Measurements from ENCODE around the gene KTI12.
A peak's percentile ranks its signal among the peaks of the same experiment; 100 is the strongest.

Gene KTI12

DNA sequence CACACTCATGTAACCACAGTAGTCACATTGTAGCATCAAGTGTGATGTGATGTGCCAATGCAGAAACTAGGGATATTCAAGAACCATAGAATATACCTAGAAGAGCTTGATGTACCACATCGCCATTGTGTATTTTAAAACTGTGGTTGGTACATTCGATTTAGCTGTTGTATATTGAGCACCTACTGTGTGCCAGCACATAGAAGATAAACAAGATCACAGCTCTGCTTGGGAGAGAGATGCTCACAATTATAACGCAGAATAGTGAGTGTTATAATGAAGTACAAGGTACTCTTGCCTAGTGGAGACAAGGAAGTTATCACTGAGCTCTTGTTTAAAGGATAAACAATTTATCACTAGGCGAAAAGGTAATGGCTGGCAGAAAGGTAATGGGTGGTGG, 27.2 kb upstream of the KTI12 start:
- peaks cover 10% of the 10 kb centered on the region for H3K36me3 ChIP-seq (ENCODE audit: control insufficient read depth, insufficient read depth, low read length)
- no peak overlapping the region for H3K4me3 ChIP-seq (replicated peaks; ENCODE audit: low read depth, low read length)
- no peaks in the 10 kb centered on the region for H3K27me3 ChIP-seq (replicated peaks; ENCODE audit: control insufficient read depth, insufficient read depth, low read length)
- no peak for TF ChIP-seq CTCF (IDR thresholded peaks at IDR 0.05; ENCODE audit: insufficient read depth, low read length, poor library complexity, severe bottlenecking)
- DNase-seq (ENCODE audit: extremely low read depth, insufficient read length) = no peak

DNA sequence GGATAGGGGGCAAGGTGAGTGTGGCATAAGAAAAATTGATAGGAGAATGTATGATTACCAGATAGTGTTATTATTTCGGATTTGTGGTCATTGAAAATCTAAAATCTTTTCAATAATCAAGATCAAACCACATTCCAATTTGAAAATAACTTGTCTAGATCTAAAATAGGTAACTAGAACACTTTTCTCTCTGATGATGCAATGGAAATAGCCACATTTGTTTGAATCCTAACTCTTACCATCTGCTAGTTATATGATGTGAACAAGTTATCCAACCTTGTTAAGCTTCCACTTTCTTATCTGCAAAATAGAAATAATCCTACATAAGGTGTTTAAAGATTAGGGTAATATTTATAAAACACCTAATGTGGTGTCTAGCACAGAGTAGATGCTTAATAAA, 26.3 kb upstream of the KTI12 start:
- DNase-seq (ENCODE audit: extremely low read depth, insufficient read length) = no peak
- H3K4me3 ChIP-seq (replicated peaks; ENCODE audit: low read depth, low read length) = no peak overlapping the region
- no peaks in the 10 kb centered on the region for H3K27me3 ChIP-seq (replicated peaks; ENCODE audit: control insufficient read depth, insufficient read depth, low read length)
- no peak for TF ChIP-seq CTCF (IDR thresholded peaks at IDR 0.05; ENCODE audit: insufficient read depth, low read length, poor library complexity, severe bottlenecking)
- H3K36me3 ChIP-seq (ENCODE audit: control insufficient read depth, insufficient read depth, low read length) = peaks cover 9% of the 10 kb centered on the region

DNA sequence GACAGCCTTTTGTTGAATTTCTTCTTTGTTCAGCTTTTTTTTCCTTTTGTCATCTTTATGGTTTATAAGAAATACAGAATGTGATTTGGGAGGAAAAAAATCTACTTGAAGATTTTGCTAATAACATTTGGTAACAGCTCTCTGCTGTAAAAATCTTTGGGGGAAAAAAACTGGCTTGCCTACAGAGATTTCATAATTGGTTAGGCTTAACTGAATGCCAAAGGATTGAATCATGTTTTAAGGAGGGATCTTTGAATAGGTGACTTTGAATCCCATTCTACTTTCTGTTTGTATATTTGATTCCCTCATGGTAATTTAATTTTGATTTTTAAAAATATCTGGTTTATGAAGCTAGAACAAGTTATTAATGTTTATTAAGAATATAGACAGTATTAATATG, 25.7 kb upstream of the KTI12 start:
- no peak for TF ChIP-seq CTCF (IDR thresholded peaks at IDR 0.05; ENCODE audit: insufficient read depth, low read length, poor library complexity, severe bottlenecking)
- H3K27me3 ChIP-seq (replicated peaks; ENCODE audit: control insufficient read depth, insufficient read depth, low read length) = no peaks in the 10 kb centered on the region
- no peak overlapping the region for H3K4me3 ChIP-seq (replicated peaks; ENCODE audit: low read depth, low read length)
- no peak for DNase-seq (ENCODE audit: extremely low read depth, insufficient read length)
- peaks cover 9% of the 10 kb centered on the region for H3K36me3 ChIP-seq (ENCODE audit: control insufficient read depth, insufficient read depth, low read length)

DNA sequence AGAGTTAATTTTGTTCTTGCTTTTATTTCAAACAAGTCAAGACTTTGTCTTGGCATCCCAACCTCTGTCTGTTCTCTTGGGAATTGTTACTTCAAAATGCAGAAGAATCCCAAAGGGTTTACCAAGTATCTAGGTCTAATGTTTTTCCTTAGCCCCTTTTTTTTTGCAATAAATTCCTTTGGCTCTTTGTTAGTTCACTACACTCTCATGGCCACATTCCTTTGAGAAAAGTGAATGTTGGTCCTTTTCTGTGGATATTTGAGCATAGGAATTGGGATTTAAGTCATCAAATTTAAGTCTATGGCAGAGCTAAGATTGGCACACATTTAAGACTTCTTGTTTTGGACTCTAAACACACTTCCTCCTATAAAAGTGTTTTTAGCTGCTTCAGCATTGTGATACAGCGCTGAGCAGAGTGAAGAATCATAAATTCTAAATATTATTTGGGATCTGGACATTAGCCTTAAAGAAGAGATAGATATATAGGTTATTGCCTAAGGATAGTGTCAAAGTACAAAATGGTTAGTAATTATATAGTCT, 24.3 kb upstream of the KTI12 start:
- no peak for TF ChIP-seq CTCF (IDR thresholded peaks at IDR 0.05; ENCODE audit: insufficient read depth, low read length, poor library complexity, severe bottlenecking)
- no peak for DNase-seq (ENCODE audit: extremely low read depth, insufficient read length)
- peaks cover 5% of the 10 kb centered on the region; the same call in 1 of the 2 replicates for H3K36me3 ChIP-seq (ENCODE audit: control insufficient read depth, insufficient read depth, low read length)
- H3K27me3 ChIP-seq (replicated peaks; ENCODE audit: control insufficient read depth, insufficient read depth, low read length) = no peaks in the 10 kb centered on the region
- H3K4me3 ChIP-seq (replicated peaks; ENCODE audit: low read depth, low read length) = no peak overlapping the region

DNA sequence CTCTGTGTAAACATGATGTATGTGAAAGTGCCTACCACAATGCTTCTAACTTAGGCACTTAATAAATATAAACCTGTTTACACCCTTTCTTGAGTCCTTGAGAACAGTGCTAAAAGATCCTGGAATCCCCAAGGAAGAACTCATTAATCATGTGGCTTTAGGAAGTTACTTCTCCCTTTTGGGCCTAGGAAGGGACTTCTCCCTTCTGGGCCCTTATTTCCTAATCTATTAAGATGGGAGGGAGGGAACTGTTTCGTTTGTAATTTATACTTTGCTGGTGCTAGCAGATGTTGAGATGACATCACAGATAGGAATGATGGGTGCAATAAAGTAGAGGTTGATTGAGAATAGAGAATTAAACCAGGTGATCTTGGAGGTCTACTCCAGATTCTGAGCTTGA, 23.6 kb upstream of the KTI12 start:
- no peak for TF ChIP-seq CTCF (IDR thresholded peaks at IDR 0.05; ENCODE audit: insufficient read depth, low read length, poor library complexity, severe bottlenecking)
- DNase-seq (ENCODE audit: extremely low read depth, insufficient read length) = no peak
- H3K27me3 ChIP-seq (replicated peaks; ENCODE audit: control insufficient read depth, insufficient read depth, low read length) = no peaks in the 10 kb centered on the region
- peak overlapping the region; percentile 81 for H3K4me3 ChIP-seq (replicated peaks; ENCODE audit: low read depth, low read length)
- peaks cover 4% of the 10 kb centered on the region for H3K36me3 ChIP-seq (ENCODE audit: control insufficient read depth, insufficient read depth, low read length)

GRCh38 chr1:52056937-52057231, 23.3 kb upstream of the KTI12 start:
- DNase-seq (ENCODE audit: extremely low read depth, insufficient read length) = no peak
- Histone ChIP-seq H3K36me3 (ENCODE audit: control insufficient read depth, insufficient read depth, low read length) (peaks cover 5% of the 10 kb centered on the region), H3K27me3 (replicated peaks; ENCODE audit: control insufficient read depth, insufficient read depth, low read length) (no peaks in the 10 kb centered on the region), H3K4me3 (replicated peaks; ENCODE audit: low read depth, low read length) (peak overlapping the region; percentile 81)
- no peak for TF ChIP-seq CTCF (IDR thresholded peaks at IDR 0.05; ENCODE audit: insufficient read depth, low read length, poor library complexity, severe bottlenecking)

Data from GM06990 (cell line).